ENCODE results near the gene FARS2. TPM values are rescaled to one million over a fixed set of nuclear protein-coding genes. Genes with fewer than 3 reads are reported as not detected.

FARS2 gene
- polyA plus RNA-seq, 2 of the 4 experiments (the other 2 are of a cell fraction) = 12.9 to 17.5 TPM

DNA sequence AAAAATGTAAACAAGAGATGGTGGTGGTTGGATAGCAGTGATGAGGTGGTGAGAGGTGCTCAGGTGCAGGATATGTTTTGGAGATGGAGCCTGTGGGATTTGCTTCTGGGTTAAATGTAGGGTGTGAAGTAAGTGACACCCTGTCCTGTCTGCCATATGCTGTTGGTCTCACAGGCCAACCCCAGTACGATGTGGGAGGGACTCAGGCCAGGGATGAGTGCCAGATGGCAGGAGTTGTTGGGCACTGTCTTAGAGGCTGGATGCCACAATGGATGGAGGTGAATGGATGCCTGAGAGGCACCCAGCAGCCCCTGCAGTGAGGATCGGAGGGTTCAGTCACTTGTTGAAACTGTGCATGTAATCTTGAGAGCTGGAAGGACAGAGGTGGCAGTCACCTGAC lies 486.1 kb downstream of the FARS2 start (continued):
- TF ChIP-seq ZSCAN20 (CRISPR knock-in tag; IDR thresholded peaks at IDR 0.05) (no peak), FOSL2 (IDR thresholded peaks at IDR 0.05) (no peak), FOSL2 (CRISPR knock-in tag; IDR thresholded peaks at IDR 0.05) (no peak), RNF2 (IDR thresholded peaks at IDR 0.05; ENCODE audit: borderline replicate concordance, low read depth) (no peak), HDAC2 (IDR thresholded peaks at IDR 0.05) (no peak)

DNA sequence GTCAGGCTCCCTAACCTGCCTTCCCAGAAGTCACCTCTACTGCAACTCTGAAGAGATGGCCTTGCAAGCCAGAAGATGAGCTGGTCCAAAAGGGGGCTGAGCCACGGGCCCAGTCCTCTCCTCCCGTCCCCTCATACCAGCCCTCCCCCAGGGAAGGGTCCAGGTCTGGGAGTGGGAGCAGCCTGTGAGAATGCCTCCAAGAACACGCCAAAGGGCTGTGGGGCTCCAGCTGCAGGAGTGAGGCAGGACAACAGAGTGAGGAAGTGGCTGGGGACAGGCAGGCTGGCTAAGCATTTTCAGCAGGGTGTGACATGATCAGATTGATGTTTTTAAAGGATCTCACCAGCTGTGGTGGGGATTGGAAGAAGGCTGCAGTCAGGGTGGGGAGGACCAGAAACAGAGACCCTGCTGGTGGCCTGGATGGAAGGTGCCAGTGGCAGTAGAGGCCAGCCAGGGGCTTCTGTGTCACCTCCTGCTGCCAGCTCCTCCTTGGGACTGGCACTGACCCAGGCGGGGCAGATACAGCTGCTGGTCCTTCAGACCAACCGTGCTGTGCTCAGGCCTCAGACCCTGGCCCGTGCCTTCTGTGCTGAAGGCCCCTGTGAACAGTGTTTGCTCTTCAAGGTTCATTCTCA lies 487.8 kb downstream of the FARS2 start:
- TF ChIP-seq POLR2A (IDR thresholded peaks at IDR 0.05; ENCODE audit: low read length) = no peak
- TF ChIP-seq, protein P1, sequence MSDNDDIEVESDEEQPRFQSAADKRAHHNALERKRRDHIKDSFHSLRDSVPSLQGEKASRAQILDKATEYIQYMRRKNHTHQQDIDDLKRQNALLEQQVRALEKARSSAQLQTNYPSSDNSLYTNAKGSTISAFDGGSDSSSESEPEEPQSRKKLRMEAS (IDR thresholded peaks at IDR 0.05) = no peak
- no peak for TF ChIP-seq TP53 (CRISPR knock-in tag; IDR thresholded peaks at IDR 0.05)
- no peak for TF ChIP-seq CBX2 (IDR thresholded peaks at IDR 0.05; ENCODE audit: borderline replicate concordance, low read depth)
- no peak for TF ChIP-seq HOXB5 (CRISPR knock-in tag; IDR thresholded peaks at IDR 0.05)
- TF ChIP-seq EHF (CRISPR knock-in tag; IDR thresholded peaks at IDR 0.05) = no peak
- no peak for TF ChIP-seq HDAC2 (IDR thresholded peaks at IDR 0.05)
- TF ChIP-seq CHD4 (IDR thresholded peaks at IDR 0.05; ENCODE audit: borderline replicate concordance) = no peak
- TF ChIP-seq HOXA7 (CRISPR knock-in tag; IDR thresholded peaks at IDR 0.05) = no peak
- TF ChIP-seq SREBF2 (IDR thresholded peaks at IDR 0.05) = no peak
- TF ChIP-seq, protein P2, sequence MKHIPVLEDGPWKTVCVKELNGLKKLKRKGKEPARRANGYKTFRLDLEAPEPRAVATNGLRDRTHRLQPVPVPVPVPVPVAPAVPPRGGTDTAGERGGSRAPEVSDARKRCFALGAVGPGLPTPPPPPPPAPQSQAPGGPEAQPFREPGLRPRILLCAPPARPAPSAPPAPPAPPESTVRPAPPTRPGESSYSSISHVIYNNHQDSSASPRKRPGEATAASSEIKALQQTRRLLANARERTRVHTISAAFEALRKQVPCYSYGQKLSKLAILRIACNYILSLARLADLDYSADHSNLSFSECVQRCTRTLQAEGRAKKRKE (CRISPR knock-in tag; IDR thresholded peaks at IDR 0.05; ENCODE audit: low read depth) = no peak
- TF ChIP-seq EHMT2 (IDR thresholded peaks at IDR 0.05; ENCODE audit: low read depth) = no peak
- TF ChIP-seq, protein P3, sequence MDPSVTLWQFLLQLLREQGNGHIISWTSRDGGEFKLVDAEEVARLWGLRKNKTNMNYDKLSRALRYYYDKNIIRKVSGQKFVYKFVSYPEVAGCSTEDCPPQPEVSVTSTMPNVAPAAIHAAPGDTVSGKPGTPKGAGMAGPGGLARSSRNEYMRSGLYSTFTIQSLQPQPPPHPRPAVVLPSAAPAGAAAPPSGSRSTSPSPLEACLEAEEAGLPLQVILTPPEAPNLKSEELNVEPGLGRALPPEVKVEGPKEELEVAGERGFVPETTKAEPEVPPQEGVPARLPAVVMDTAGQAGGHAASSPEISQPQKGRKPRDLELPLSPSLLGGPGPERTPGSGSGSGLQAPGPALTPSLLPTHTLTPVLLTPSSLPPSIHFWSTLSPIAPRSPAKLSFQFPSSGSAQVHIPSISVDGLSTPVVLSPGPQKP (IDR thresholded peaks at IDR 0.05; ENCODE audit: low read depth, low read length) = no peak
- no peak for TF ChIP-seq FOSL2 (IDR thresholded peaks at IDR 0.05)
- no peak for TF ChIP-seq FOSL2 (CRISPR knock-in tag; IDR thresholded peaks at IDR 0.05)
- TF ChIP-seq, protein P4, sequence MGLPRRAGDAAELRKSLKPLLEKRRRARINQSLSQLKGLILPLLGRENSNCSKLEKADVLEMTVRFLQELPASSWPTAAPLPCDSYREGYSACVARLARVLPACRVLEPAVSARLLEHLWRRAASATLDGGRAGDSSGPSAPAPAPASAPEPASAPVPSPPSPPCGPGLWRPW (IDR thresholded peaks at IDR 0.05) = no peak
- no peak for TF ChIP-seq MAFK (IDR thresholded peaks at IDR 0.05; ENCODE audit: partially characterized antibody)
- no peak for TF ChIP-seq EP300 (IDR thresholded peaks at IDR 0.05)
- no peak for TF ChIP-seq RFX5 (IDR thresholded peaks at IDR 0.05)
- no peaks in the 10 kb centered on the region for H3K4me1 ChIP-seq
- ChIA-PET CTCF (no interaction called here), POLR2A (no interaction called here)
- DNase-seq (ENCODE audit: low read depth in 1 of 2, low spot score in 1 of 2) (no peak), ATAC-seq (no peak), FAIRE-seq (no peak)
- no peaks in the 10 kb centered on the region for H3K9me3 ChIP-seq
- H3K4me2 ChIP-seq = no peak overlapping the region
- WGBS (ENCODE audit: missing lambda C conversion rate) = 80% methylated on average over 2 of the region's 6 CpGs
- H3K27ac ChIP-seq = no peak overlapping the region
- no peak overlapping the region for H3K4me3 ChIP-seq

DNA sequence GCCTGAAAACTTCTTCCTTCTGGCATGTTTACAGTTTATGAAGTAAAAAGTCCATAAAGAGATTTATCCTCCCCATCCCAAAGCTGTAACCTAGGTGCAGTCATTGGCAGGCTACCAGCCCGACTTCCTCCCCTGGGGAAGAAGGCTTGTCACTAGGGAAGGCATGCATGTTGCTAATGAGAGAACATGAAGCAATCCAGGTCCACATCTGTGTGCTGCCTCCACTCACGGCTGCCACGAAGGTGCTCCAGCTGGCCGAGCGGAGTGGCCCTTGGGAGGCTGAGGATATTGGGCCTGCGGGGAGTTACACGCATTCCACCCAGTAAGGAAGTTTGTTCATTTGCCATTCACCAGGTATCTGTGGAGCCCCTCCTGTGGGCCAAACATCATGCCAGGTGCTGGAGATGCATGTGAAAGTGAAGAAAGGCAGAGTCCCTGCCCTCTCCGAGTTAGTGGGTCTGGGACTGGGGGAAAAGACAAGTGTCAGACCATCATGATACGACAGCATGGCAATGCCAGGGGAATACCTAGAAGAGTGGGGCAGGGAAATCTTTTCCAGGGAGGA lies 488.4 kb downstream of the FARS2 start:
- H3K4me1 ChIP-seq = no peaks in the 10 kb centered on the region
- no peak for TF ChIP-seq ZNF302 (CRISPR knock-in tag; IDR thresholded peaks at IDR 0.05)
- no peak for TF ChIP-seq FOXS1 (CRISPR knock-in tag; IDR thresholded peaks at IDR 0.05)
- TF ChIP-seq MAZ (IDR thresholded peaks at IDR 0.05; ENCODE audit: borderline replicate concordance, low read depth, low read length) = no peak
- TF ChIP-seq MYC (IDR thresholded peaks at IDR 0.05; ENCODE audit: borderline replicate concordance, low read length) = no peak
- TF ChIP-seq CBX2 (IDR thresholded peaks at IDR 0.05; ENCODE audit: borderline replicate concordance, low read depth) = no peak
- no peak for TF ChIP-seq CEBPB (IDR thresholded peaks at IDR 0.05)
- no peak for TF ChIP-seq TFCP2L1 (CRISPR knock-in tag; IDR thresholded peaks at IDR 0.05)
- TF ChIP-seq PHF8 (IDR thresholded peaks at IDR 0.05; ENCODE audit: borderline replicate concordance, low read depth) = no peak
- no peak for TF ChIP-seq RAD21 (conservative IDR thresholded peaks at IDR 0.05 in 1 of 2, IDR thresholded peaks at IDR 0.05 in 1 of 2)
- TF ChIP-seq, protein P5, sequence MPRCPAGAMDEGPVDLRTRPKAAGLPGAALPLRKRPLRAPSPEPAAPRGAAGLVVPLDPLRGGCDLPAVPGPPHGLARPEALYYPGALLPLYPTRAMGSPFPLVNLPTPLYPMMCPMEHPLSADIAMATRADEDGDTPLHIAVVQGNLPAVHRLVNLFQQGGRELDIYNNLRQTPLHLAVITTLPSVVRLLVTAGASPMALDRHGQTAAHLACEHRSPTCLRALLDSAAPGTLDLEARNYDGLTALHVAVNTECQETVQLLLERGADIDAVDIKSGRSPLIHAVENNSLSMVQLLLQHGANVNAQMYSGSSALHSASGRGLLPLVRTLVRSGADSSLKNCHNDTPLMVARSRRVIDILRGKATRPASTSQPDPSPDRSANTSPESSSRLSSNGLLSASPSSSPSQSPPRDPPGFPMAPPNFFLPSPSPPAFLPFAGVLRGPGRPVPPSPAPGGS (IDR thresholded peaks at IDR 0.05) = no peak
- no peak for TF ChIP-seq HOXB13 (CRISPR knock-in tag; IDR thresholded peaks at IDR 0.05; ENCODE audit: low read depth)
- no peak for TF ChIP-seq ZSCAN20 (CRISPR knock-in tag; IDR thresholded peaks at IDR 0.05)
- H3K9me3 ChIP-seq = no peaks in the 10 kb centered on the region
- CTCF ChIA-PET = no interaction called here
- no peak overlapping the region for H3K4me3 ChIP-seq
- no peak overlapping the region for H3K4me2 ChIP-seq
- ATAC-seq (no peak), FAIRE-seq (no peak), DNase-seq (ENCODE audit: low read depth in 1 of 2, low spot score in 1 of 2) (no peak)
- no peak overlapping the region for H3K27ac ChIP-seq
- POLR2A ChIA-PET = no interaction called here
- WGBS (ENCODE audit: missing lambda C conversion rate) = 96% methylated on average over 7 of the region's 9 CpGs

All from A549 (cell line).